GM10248 (cell line): ENCODE measurements around the gene SEC11C.

Experiments used
- CTCF ChIA-PET: fragments of 300-600 bp; sonication (Branson Sonifier 250); formaldehyde crosslinking; extraction: SDS; loops from one replicate; lab custom pipeline; 2021; ENCODE audit warnings: antibody characterized with exemption; lab: Yijun Ruan, JAX
- POLR2A ChIA-PET: fragments of 350-650 bp; sonication (Branson Sonifier 250); formaldehyde crosslinking; extraction: SDS; loops from one replicate; lab custom pipeline; 2020; ENCODE audit warnings: antibody characterized with exemption; lab: Yijun Ruan, JAX
- DNase-seq: peaks from one replicate; pipeline ENCODE4 v3.0.0; 2012; ENCODE audit errors: extremely low spot score
- TF ChIP-seq, protein P1 (sequence below): IDR thresholded peaks from 2 replicates; pipeline ENCODE4 v1.5.1; 2012; ENCODE audit warnings: mild to moderate bottlenecking, low read depth; ENCODE audit errors: extremely low read depth, missing control alignments, control extremely low read depth

The SEC11C gene

DNA sequence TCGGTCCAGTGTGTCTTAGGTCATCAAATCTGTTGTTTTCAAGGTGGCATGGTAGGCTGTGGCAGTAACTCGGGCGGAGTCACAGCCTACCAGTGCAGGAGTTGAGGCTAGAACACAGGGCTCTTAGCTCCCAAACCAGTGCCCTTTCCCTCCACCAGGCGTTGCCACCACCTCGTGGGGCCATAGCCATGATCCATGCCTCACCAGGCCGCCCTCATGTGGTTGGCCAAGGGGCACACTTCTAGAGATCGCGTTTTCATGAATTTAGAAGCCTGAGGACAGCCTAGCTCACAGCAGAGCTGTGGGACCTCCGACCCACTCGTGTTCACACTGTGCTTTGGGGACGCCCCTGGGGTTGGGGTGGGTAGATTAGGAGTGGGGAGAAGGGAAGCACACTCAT is 10.6 kb downstream of the SEC11C start:
- ChIA-PET POLR2A (no interaction called here), CTCF (no interaction called here)
- no peak for DNase-seq
- TF ChIP-seq, protein P1, sequence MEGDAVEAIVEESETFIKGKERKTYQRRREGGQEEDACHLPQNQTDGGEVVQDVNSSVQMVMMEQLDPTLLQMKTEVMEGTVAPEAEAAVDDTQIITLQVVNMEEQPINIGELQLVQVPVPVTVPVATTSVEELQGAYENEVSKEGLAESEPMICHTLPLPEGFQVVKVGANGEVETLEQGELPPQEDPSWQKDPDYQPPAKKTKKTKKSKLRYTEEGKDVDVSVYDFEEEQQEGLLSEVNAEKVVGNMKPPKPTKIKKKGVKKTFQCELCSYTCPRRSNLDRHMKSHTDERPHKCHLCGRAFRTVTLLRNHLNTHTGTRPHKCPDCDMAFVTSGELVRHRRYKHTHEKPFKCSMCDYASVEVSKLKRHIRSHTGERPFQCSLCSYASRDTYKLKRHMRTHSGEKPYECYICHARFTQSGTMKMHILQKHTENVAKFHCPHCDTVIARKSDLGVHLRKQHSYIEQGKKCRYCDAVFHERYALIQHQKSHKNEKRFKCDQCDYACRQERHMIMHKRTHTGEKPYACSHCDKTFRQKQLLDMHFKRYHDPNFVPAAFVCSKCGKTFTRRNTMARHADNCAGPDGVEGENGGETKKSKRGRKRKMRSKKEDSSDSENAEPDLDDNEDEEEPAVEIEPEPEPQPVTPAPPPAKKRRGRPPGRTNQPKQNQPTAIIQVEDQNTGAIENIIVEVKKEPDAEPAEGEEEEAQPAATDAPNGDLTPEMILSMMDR, result no peak

DNA sequence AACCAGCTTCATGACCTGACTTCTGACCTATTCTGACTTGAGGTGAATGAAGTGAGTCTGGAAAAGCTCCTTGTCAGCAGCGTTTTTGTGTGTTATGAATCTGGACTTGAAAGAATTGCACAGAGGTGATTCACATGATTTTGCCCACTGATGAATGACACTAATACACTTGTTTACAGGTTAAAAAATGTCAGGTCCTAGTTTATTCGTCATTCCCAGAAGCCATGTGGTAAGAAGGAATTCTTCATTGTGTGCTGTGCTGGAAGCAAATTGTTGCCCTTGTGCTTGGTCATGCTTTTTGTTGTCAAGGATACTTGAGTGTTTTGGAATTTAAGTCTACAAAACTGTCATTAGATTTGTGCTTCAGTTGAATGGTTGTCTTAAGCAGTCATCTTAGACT is 15.5 kb downstream of the SEC11C start:
- TF ChIP-seq, protein P1, result no peak
- ChIA-PET POLR2A (no interaction called here), CTCF (no interaction called here)
- no peak for DNase-seq

- CTCF ChIA-PET, result no interaction called here
- TF ChIP-seq, protein P1, result no peak
- POLR2A ChIA-PET, result no interaction called here
- no peak for DNase-seq
Observed at GRCh38 chr18:59156316-59156715, 16.6 kb downstream of the SEC11C start.

- POLR2A ChIA-PET, result no interaction called here
- CTCF ChIA-PET, result no interaction called here
- TF ChIP-seq, protein P1, result no peak
- no peak for DNase-seq
Observed at GRCh38 chr18:59159265-59159664, 19.6 kb downstream of the SEC11C start.

GRCh38 chr18:59159986-59160385 is 20.3 kb downstream of the SEC11C start:
- TF ChIP-seq, protein P1, result no peak
- ChIA-PET CTCF (interaction anchor here (1.0 to 1.1 kb wide), 3 partner anchors 18 to 41 kb away, joined by 3 read pairs; no protein-coding TSS in a partner anchor), POLR2A (no interaction called here)
- DNase-seq, result no peak

GRCh38 chr18:59172664-59173249 is 33.1 kb downstream of the SEC11C start:
- TF ChIP-seq, protein P1, result no peak
- ChIA-PET CTCF (interaction anchor here (1.3 kb wide), 1 partner anchor 29 kb away, joined by 3 read pairs; no protein-coding TSS in a partner anchor), POLR2A (no interaction called here)
- DNase-seq, result no peak
